Pulmonary artery endothelial cell (primary cell): ENCODE measurements around the gene HOXD4. TPM values are rescaled to one million over a fixed set of nuclear protein-coding genes. Genes with fewer than 3 reads are reported as not detected.

Source experiments
- DNase-seq: peaks from one replicate; pipeline ENCODE4 v3.0.0-alpha.2; 2011; ENCODE audit warnings: low read depth, low spot score
- total RNA-seq: library from RNA; depleted of rRNA; stranded (reverse); fragments of >200 nt; gene quantifications from 2 replicates; pipeline ENCODE4 v1.2.3, GENCODE V29; 2014

HOXD4 gene
- total RNA-seq, 1 donor from 2014 or later: not detected

GRCh38 chr2:176114120-176114929 lies 37.0 kb upstream of the HOXD4 start:
- DNase-seq: no peak

- no peak for DNase-seq
These were observed 36.3 kb upstream of the HOXD4 start for GRCh38 chr2:176114930-176115625.

DNA sequence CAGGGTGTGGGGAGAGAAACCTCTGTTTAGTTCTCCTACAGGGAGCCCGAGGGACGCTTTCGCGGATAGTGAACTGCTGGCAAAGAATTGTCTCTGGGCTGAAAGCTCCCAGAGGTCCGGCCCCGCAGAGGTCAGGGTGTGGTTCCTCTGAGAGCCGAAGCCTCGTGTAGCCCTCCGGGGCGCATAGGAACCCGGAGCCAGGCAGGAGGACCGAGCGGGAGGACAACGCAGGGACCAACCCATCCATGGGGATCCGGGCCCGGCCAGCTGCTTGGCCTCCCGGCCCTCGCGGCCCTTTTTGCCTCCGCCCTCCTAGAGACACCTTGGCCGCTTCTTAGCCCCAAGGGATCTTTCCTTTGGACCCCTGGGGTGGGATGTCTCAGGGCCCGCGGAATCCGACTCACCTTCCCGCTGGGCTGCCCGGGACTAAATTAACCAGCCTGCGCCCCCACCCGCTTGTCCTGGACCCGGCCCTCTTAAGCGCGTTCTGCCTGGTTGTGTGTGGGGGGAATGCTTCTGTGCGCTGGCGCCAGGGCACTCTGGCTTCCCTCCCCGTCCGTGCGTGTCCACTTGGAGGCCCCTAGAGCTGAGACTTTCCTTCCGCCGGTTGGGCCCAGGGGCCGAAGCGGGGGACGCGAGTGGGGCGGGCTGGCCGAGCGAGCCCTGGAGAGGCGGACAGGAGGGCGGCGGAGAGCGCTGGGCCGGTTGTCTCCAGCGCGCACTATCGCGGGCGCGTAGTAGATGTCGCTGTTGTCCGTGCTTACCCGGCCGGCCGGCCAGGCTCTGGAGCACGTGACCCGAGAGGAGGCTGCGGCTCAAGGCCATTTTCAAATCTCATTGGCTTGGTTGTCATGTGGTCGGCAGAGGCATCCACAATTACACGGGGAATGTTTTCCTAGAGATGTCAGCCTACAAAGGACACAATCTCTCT lies 35.2 kb upstream of the HOXD4 start, which contains the start of gene HOXD10:
TSS of gene HOXD10 (plus strand) at position 896 of the 931 bp plus-strand sequence. CDS start 56 bp downstream, outside the sequence.
- DNase-seq: no peak

DNA sequence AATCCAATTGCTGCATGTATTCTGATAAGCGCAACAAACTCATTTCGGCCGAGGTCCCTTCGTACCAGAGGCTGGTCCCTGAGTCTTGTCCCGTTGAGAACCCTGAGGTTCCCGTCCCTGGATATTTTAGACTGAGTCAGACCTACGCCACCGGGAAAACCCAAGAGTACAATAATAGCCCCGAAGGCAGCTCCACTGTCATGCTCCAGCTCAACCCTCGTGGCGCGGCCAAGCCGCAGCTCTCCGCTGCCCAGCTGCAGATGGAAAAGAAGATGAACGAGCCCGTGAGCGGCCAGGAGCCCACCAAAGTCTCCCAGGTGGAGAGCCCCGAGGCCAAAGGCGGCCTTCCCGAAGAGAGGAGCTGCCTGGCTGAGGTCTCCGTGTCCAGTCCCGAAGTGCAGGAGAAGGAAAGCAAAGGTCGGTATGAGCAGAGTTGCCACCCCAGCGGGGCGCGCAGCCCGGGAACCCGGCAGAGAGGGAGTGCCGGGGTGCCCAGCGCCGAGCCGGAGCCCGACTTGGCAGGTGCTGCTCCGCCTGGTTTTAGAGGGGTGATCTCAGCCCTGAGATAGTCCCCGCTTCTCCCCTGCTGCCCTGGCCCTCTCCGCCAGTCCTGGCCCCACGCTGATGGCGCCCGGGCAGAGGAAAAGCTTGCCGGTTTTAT lies 34.1 kb upstream of the HOXD4 start:
- no peak for DNase-seq

DNA sequence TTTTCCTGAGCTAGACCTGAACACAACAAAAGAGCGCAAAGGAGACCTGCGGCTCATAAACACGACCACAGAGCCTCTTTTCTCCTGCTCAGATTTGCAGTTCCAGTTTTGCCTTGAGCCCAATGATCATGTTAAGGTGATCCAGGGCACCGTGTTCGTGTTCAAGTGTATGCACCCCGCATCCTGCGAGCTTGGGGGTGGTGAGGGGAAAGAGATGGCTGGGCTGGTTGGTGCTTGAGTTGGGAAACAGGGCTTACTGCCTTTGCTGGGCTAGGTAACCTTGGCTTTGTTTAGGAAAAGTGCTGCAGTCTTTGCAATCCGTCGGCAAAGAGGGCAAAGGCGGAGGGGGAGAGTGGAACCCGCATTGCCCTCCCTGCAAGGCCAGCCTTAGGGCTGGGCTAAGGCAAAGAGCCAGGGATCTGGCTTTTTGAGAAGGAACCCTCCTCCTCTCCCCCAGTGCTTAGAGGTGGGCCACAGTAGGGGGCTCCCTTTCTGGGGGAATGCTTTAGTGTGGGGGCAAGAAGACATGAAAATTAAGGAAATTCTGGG lies 33.5 kb upstream of the HOXD4 start:
- DNase-seq: no peak

DNA sequence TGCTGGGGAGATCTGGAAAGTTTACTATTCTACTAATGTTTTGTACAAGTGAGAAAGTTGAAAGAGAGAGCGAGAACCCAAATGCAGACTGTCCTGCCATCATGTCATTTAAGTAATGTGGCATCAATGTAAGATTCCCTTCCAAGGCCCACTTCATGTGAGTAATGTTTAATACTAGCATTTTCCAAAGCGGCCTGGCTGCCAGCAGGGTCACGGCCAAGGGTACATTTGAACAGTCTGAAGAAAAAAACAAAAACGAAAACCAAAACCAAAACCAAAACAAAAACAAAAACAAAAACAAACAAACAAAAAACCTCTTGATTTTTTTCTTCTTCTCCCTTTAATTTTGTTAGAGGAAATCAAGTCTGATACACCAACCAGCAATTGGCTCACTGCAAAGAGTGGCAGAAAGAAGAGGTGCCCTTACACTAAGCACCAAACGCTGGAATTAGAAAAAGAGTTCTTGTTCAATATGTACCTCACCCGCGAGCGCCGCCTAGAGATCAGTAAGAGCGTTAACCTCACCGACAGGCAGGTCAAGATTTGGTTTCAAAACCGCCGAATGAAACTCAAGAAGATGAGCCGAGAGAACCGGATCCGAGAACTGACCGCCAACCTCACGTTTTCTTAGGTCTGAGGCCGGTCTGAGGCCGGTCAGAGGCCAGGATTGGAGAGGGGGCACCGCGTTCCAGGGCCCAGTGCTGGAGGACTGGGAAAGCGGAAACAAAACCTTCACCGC lies 32.6 kb upstream of the HOXD4 start:
- no peak for DNase-seq

- no peak for DNase-seq
These were observed 30.8 kb upstream of the HOXD4 start for GRCh38 chr2:176120364-176121189.

DNA sequence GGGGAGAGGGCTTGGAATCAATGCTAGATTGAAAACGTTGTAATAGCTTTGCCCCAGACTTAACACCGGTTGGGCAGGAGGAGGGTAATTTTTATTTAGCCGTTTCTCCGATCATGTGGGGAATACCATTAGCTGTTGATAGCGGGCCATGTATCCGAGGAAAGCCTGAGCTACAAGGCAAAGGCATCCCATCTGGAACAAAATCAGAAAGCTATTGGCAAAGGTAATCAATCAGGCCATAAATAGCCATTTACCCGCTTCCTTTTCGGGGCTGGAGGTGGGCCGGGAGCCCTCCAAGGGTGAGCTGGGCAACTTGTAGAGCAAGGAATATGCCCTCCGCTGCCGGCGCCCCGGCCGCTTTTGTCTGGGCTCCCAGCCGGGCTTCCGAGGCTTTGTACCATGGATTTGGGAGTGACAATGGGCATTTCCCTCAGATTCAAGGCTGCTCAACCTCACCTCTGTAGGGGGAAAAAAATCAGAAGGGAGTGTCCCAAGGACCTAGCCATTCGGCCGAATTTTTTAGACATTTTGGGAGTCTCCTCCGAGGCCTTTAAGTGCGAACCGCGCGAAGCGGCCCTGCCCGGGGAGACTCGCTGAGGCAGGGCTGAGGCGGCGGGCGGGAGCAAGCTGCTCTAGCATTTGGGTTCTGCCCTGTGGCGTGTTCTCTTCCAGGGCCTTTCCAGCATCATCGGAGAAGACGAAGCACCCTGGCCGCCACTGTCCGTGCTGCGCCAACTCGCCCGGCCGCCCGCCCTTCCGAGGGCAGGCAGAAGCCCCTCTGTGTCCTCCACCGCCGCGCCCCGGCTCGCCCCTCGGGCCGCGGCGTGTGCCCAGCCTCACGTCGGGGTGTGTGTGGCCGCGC lies 29.9 kb upstream of the HOXD4 start:
- no peak for DNase-seq

GRCh38 chr2:176122052-176122682 lies 29.2 kb upstream of the HOXD4 start:
- DNase-seq: no peak

GRCh38 chr2:176122683-176123410 lies 28.5 kb upstream of the HOXD4 start, which contains the start of gene HOXD9:
HOXD9 (plus strand) TSS chr2:176122719; CDS start chr2:176122769, 50 bp downstream.
- DNase-seq: no peak

- no peak for DNase-seq
These were observed 27.8 kb upstream of the HOXD4 start for GRCh38 chr2:176123411-176124109.

DNA sequence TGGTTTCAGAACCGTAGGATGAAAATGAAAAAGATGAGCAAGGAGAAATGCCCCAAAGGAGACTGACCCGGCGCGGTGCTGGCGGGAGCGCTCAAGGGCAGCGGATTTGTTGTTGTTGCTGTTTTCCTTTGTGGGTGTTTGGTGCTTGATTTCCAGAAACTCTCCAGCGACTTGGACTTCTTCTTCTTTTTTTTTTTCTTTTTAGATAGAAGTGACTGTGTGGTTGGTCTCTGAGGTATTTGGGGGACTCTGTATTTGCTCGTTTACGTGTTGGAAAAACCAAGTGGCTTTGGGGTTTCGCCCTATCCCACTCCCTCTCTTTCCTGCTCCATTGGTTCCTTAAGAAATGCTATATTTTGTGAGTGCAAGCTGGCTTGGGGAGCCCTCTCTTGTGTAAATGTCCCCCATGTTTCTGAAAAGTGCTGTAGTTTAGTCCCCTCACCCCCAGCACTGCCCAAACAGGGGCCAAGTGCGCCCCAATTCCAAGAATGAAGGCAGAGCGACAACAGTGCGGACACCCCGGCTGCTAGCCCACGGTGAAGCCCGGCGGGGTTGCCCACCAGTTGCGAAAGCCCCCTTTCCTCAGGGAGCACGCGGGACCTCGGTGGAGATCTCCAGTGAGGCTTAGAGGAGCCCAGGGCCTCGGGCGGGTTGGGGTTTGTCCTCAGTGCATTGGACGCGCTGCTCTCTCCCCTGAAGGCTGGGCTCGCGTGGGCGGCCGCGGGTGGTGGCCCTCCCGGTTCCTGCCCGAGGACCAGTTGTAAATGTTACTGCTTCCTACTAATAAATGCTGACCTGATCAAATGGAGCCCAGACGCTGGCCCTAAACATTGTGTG lies 27.0 kb upstream of the HOXD4 start:
- no peak for DNase-seq

- DNase-seq: no peak
These were observed 26.2 kb upstream of the HOXD4 start for GRCh38 chr2:176124947-176125771.

DNA sequence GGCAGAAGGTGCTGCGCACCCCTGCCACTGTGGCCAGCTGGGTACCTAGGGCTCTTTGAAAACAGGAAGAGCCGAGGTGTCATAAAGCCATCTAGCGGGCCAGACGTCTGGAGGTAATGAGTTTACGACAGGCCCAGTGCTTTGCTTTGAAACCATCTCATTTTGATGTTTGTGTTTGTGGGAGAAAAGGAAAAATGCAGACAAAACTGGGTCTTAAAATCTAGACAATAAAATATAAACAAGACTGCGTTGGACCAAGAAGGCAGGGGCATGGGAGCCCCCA lies 25.6 kb upstream of the HOXD4 start:
- DNase-seq: no peak
